GM21529 (cell line): ENCODE measurements around the gene HCST.

ENCODE experiments used
- ATAC-seq: cut with Tn5 transposase; IDR thresholded peaks from one replicate; pipeline ENCODE4 v1.9.1; 2021; ENCODE audit not compliant: unreplicated experiment

HCST gene

DNA sequence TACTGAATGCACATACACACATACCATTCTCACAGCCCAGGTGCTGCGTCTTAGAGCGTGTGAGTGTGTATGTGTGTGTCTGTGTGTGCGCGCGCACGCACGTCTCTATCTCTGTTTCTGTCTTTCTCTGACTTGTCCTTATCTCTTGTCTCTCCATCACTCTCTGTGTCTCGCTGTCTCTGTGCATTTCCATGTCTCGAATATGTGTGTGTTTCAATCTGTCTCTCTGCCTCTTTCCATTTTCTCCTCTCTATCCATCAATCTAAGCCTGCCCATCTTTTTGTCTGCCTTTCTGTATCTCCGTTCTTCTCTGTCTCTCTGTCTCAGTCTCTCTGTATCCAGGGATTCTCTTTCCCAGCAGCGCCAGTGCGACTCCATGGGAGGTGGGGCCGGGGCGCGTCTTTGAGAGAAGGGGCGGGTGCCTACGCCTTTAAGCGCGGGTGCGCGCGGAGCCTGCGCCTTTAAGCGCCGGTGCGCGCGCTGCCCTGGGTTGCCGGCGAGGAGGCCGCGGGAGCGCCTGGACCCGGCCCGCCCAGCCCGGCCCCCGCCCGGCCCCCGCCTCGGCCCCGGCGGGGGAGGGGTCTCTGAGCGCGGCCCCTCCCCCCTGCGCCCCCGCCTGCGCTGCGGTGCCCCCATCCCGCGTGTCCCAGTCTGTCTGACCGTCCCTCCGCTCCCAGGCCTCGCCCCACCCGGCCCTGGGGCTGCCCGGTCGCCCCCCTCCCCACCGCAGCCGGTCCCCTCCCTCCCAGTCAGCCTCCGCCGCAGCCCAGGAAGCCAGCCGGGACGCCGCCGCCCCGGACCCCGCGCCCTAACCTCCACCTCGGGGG is 33.8 kb downstream of the HCST start, which contains the start of gene LRFN3:
Gene LRFN3 (plus strand): TSS at position 464 of the 827 bp plus-strand sequence. CDS start 3,052 bp downstream, outside the sequence.
- ATAC-seq = no peak

DNA sequence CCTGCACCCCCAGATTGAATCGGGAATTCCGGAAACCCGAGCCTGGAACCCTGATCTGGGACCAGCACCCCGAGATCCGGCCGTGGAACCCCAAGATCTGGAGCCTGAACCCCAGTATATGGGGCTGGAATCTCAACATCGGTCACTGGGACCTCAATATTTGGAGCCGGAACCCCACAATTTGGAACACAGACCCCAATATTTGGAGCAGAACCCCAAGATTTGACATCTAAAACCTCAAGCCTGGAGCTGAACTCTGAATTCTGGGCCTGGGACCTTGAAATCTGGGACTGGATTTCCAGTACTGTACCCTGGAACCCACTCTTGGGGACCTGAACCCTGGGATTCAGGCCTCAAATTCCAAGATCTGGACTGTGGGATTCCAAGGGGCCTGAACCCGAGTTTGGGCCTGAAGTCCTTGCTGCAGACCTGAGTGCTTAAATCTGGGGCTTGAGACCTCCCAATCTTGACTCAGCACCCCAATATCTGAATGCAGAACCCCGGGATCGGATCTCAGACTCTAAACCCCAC is 34.5 kb downstream of the HCST start:
- no peak for ATAC-seq

DNA sequence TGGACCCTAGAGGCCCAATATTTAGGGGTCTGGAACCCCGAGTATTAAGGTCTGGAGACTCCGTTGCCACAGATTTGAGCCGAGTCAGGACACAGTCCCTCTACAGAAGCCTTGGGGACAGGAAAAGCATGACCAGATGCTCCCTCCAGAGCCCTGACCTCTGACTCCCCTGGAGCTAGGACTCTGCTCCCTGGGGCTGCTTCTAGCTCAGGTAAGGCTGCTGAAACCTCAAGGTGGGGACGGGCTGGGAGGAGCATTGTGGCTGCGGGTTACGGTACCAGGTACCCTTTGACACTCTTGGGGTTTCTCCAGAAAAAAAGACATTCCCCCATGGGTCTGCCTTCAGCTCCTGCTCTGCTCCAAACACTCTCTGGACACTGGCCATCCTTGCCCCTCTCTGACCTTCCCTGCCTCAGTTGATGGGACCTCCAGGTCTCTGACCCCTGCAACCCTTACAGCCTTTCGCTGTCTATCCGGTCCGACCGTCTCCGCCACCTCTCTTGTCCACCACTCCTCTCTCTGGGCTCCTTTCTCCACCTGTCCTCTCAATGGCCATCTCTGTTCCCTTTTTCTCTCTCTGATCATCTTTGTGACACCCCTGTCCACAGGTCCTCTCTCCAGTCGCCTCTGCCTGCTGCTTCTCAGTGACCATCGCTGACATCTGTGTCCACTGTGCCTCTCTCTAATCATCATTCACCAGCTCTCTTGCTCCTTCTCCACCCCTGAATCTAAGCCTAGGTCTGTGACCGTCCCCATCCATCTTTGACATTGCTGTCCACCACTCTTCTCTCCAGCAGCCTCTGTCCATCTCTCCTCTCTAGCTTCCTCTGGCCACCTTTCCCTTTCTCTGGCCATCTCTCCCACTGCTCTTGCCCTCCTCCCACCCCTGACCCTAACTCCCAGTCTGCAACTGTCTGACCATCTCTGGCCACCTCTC is 35.3 kb downstream of the HCST start:
- ATAC-seq = no peak

DNA sequence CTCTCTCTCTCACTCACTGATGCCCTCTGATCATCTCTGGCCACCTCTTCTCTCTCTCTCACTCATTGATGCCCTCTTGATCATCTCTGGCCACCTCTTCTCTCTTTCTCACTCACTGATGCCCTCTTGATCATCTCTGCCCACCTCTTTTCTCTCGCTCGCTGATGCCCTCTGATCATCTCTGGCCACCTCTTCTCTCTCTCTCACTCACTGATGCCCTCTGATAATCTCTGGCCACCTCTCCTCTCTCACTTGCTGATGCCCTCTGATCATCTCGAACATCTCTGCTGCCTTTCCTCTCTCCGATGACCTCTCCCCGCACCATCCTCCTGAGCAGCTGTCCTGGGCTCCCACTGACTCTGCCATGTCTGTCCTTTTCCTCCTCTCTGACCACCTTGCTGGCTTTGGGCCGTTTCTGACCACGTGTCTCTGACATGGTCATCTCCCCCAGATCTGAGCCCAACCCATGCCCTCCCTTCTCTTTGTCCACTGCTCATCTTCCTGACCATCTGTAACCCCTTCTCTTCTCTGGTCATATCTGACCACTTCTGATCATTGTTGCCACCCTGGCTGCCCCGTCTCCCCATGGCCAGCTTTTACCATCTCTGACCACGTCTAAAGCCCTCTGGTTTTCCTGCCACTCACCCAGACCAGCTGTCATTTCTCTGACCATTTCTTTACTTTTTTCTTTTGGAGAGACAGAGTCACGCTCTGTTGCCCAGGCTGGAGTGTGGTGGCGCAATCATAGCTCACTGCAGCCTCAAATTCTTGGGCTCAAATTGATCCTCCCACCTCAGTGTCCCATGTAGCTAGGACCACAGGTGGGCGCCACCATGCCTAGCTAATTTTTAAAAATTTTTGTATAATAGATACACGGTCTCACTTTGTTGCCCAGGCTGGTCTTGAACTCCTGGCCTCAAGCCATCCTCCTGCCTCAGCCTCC is 36.2 kb downstream of the HCST start:
- no peak for ATAC-seq

DNA sequence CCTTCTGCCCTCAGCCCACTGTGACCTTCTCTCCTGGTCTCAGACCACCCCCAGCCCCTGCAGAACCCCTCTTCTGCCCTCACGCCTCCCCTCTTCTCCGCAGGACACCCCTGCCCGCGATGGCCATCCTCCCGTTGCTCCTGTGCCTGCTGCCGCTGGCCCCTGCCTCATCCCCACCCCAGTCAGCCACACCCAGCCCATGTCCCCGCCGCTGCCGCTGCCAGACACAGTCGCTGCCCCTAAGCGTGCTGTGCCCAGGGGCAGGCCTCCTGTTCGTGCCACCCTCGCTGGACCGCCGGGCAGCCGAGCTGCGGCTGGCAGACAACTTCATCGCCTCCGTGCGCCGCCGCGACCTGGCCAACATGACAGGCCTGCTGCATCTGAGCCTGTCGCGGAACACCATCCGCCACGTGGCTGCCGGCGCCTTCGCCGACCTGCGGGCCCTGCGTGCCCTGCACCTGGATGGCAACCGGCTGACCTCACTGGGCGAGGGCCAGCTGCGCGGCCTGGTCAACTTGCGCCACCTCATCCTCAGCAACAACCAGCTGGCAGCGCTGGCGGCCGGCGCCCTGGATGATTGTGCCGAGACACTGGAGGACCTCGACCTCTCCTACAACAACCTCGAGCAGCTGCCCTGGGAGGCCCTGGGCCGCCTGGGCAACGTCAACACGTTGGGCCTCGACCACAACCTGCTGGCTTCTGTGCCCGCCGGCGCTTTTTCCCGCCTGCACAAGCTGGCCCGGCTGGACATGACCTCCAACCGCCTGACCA is 37.2 kb downstream of the HCST start:
- no peak for ATAC-seq

DNA sequence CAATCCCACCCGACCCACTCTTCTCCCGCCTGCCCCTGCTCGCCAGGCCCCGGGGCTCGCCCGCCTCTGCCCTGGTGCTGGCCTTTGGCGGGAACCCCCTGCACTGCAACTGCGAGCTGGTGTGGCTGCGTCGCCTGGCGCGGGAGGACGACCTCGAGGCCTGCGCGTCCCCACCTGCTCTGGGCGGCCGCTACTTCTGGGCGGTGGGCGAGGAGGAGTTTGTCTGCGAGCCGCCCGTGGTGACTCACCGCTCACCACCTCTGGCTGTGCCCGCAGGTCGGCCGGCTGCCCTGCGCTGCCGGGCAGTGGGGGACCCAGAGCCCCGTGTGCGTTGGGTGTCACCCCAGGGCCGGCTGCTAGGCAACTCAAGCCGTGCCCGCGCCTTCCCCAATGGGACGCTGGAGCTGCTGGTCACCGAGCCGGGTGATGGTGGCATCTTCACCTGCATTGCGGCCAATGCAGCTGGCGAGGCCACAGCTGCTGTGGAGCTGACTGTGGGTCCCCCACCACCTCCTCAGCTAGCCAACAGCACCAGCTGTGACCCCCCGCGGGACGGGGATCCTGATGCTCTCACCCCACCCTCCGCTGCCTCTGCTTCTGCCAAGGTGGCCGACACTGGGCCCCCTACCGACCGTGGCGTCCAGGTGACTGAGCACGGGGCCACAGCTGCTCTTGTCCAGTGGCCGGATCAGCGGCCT is 37.9 kb downstream of the HCST start:
- no peak for ATAC-seq

DNA sequence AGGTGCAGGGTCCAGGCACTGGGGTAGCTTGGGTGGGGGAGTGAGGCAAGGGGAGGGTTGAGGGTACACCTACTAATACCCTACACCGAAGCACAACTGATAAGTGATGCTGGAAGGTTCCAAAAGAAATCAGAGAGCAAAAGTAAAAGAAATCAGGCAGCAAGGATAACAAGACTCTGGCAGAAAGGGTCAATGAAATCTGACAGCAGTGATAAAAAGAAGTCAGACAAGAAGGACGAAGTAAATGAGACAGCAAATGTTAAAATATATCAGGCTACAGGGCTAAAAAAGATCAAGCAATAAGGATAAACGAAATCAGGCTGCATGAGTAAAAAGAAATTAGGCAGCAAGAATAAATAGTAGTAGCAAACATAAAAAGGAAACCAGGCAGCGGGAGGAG is 38.5 kb downstream of the HCST start:
- no peak for ATAC-seq

DNA sequence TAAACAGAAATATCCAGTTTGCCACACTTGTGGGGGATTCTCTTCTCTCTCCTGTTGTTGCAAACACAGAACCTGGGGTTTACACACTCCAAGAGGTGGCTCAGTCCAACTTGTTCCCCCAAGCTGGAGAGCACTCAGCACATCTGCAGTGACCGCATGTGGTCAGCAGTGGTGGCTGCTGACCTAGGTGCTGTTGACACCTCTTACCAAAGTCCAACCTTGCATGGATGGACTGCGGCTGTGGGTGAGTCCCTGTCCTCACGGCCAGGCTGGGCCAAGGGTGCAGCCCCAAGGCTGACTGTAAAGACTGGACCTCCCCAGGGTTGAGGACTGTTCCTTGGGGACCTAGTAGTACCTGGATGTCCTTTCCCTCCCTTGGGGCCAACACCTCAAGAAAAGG is 39.9 kb downstream of the HCST start:
- ATAC-seq = no peak

DNA sequence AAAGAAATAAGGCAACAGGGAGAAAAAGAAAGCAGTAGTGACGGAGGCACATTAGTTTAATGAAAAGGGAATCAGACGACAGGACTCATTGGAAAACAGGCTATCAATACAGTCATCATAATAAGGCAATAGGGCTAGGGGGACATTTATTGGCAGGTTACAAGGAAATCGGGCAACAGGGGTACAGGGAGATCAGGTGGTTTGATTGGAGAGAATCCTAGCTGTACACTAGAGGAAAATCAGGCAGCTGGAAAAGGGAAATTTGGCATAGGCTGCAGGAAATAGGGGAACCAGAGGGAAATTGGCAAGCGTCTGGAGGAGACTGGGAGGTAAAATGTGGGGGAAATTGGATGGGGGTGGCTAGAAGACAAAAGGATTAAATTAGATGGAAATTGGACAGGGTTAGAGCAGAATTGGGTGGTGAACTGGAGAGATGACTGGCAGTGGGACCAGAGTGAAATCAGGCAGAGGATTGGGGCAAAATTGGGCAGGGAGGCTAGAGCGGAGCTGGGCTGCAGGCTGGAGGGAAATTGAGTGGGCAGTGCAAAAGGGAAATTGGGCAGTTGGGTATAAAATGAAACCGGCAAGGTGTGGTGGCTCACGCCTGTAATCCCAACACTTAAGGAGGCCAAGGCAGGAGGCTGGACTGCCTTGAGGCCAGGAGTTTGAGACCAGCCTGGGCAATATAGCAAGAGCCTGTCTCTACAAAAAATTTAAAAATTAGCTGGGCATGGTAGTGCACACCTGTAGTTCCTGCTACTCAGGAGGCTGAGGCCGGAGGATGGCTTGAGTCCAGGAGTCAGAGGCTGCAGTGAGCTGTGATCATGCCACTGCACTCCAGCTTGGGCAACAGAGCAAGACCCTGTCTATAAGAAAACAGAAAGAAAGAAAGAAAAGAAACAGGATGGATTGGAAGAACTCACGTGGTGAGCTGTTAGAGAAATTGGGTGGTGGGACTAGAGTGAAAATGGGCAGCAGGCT is 41.3 kb downstream of the HCST start:
- no peak for ATAC-seq

DNA sequence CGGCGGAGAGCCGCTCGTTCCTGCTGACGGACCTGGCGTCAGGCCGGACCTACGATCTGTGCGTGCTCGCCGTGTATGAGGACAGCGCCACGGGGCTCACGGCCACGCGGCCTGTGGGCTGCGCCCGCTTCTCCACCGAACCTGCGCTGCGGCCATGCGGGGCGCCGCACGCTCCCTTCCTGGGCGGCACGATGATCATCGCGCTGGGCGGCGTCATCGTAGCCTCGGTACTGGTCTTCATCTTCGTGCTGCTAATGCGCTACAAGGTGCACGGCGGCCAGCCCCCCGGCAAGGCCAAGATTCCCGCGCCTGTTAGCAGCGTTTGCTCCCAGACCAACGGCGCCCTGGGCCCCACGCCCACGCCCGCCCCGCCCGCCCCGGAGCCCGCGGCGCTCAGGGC is 42.2 kb downstream of the HCST start:
- ATAC-seq = no peak

DNA sequence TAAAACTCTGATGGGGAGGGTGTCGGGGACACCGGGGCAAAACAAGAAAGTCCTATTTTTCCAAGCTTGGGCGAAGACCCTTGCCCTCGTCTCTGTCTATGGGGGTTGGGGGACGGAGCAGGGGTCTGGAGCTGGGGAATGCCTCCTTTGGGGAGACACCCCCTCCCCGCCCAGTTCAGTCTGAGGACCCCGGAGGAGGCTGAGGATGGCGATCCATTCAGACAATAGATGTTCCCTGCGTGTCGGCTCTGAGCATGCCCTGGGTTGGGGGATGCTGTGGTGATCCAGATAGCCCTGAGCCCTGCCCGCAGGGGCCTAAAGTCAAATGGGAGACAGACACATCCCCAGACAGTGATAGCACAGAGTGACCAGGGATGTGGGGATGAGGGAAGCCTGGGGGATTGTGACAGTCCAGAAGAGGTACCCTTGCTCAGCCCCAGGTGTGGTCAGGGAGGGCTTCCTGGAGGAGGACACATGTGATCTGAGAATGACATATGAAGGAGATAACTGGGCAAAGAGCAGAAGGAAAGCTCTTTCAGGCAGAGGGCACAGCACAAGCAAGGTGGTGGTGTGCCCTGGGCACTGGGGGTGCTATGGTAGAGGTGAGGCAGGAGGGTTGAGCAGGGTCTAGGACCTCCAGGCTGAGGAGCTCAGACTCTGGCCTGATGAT is 42.9 kb downstream of the HCST start:
- no peak for ATAC-seq

DNA sequence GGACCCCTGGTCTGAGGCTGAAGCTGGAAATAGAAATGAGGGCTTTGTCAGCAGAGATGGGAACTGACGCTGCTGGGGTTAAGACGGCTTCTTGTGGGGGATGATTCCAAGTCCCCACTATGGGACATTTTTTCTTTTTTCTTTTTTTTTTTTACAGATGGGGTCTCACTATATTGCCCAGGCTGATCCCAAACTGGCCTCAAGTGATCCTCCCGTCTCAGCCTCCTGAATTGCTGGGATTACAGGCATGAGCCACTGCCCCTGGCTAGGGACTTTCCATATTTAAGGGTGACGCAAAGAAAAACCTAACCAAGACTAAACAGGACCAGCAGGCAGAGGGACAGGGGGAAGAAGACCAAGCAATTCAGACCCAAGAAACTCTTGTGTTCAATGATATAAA is 43.9 kb downstream of the HCST start:
- no peak for ATAC-seq

DNA sequence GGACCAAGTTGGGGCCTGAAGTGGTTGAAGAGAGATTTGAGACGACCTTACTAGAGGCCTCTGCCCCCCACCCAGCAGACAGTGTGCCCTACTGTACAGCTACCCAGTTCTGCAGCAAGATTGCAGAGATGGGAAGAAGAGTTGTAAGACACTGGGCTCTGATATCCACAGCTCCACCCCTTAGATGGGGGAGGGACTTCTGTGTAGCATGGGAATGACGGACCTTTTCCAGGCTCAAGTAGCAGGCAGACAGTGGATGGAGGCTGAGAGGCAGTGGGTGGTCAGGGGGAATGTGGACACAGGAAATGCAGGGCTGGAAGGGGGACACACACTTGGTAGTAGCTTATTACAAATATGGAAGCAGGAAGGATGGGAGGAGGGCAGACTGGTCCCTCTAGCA is 46.8 kb downstream of the HCST start:
- no peak for ATAC-seq
